Mucosa of rectum (tissue), 2 donors: ENCODE results near the gene SAMSN1.
A peak's percentile ranks its signal among the peaks of the same experiment; 100 is the strongest.

ENCODE experiments used
- H3K27ac ChIP-seq, 2 donors: one replicate each; pipeline ENCODE4 v1.7.0; 2013; ENCODE audit warnings: inconsistent platforms in 2 of 2, low read depth in 2 of 2, low read length in 2 of 2
- H3K27me3 ChIP-seq, 2 donors: one replicate each; pipeline ENCODE4 v1.7.0; 2013; ENCODE audit warnings: low read length in 2 of 2; ENCODE audit not compliant: control insufficient read depth in 2 of 2, insufficient read depth in 2 of 2
- H3K36me3 ChIP-seq, 2 donors: one replicate each; pipeline ENCODE4 v1.7.0; 2013; ENCODE audit warnings: low read length in 2 of 2; ENCODE audit not compliant: control insufficient read depth in 2 of 2, insufficient read depth in 2 of 2
- H3K4me1 ChIP-seq, 2 donors: one replicate each; pipeline ENCODE4 v1.7.0; 2013; ENCODE audit warnings: low read length in 2 of 2, mild to moderate bottlenecking in 1 of 2; ENCODE audit not compliant: control insufficient read depth in 2 of 2, insufficient read depth in 2 of 2
- H3K4me3 ChIP-seq, 2 donors: one replicate each; pipeline ENCODE4 v1.7.0; 2013; ENCODE audit warnings: low read length in 2 of 2
- H3K9ac ChIP-seq, 2 donors: one replicate each; pipeline ENCODE4 v1.7.0; 2013; ENCODE audit warnings: low read length in 2 of 2, low read depth in 1 of 2, mild to moderate bottlenecking in 1 of 2
- H3K9me3 ChIP-seq, 2 donors: one replicate each; pipeline ENCODE4 v1.7.0; 2013; ENCODE audit warnings: low read length in 2 of 2; ENCODE audit not compliant: control insufficient read depth in 2 of 2
- donor health status: healthy.
- donor health status: Normal muscosa, but diverticular disease.

SAMSN1 gene

GRCh38 chr21:14545906-14546480 lies at the start of gene SAMSN1:
Gene SAMSN1, minus strand, starts transcription at chr21:14546315. Its CDS starts 54 bp downstream, at chr21:14546261.
- H3K4me3 ChIP-seq = peak within 1 kb of the TSS; percentile 50 to 65
- no peaks in the 10 kb centered on the region for H3K4me1 ChIP-seq
- H3K36me3 ChIP-seq = no peaks in the 10 kb centered on the region
- H3K9ac ChIP-seq = peak within 1 kb of the TSS; percentile 18 to 37
- H3K9me3 ChIP-seq = no peaks in the 10 kb centered on the region
- H3K27ac ChIP-seq = peak within 1 kb of the TSS; percentile 46 to 64
- H3K27me3 ChIP-seq = no peaks in the 10 kb centered on the region

- H3K4me3 ChIP-seq = no peak overlapping the region
- H3K36me3 ChIP-seq = no peaks in the 10 kb centered on the region
- no peaks in the 10 kb centered on the region for H3K27me3 ChIP-seq
- no peak overlapping the region for H3K27ac ChIP-seq
- no peaks in the 10 kb centered on the region for H3K9me3 ChIP-seq
- no peak overlapping the region for H3K9ac ChIP-seq
- H3K4me1 ChIP-seq = no peaks in the 10 kb centered on the region
Observed at GRCh38 chr21:14595449-14595848, 49.3 kb upstream of the SAMSN1 start.

- Histone ChIP-seq H3K4me1 (no peaks in the 10 kb centered on the region), H3K27ac (no peak overlapping the region)
Observed at GRCh38 chr21:14594967-14595366, 48.9 kb upstream of the SAMSN1 start.

GRCh38 chr21:14593230-14593629 lies 47.1 kb upstream of the SAMSN1 start:
- H3K36me3 ChIP-seq = no peaks in the 10 kb centered on the region
- H3K9ac ChIP-seq = no peak overlapping the region
- H3K27me3 ChIP-seq = no peaks in the 10 kb centered on the region
- no peak overlapping the region for H3K4me3 ChIP-seq
- H3K4me1 ChIP-seq = no peaks in the 10 kb centered on the region
- H3K27ac ChIP-seq = no peak overlapping the region
- no peaks in the 10 kb centered on the region for H3K9me3 ChIP-seq

More at GRCh38 chr21:14594967-14595366, 48.9 kb upstream of the SAMSN1 start:
- Histone ChIP-seq H3K36me3 (no peaks in the 10 kb centered on the region), H3K4me3 (no peak overlapping the region), H3K9me3 (no peaks in the 10 kb centered on the region), H3K27me3 (no peaks in the 10 kb centered on the region), H3K9ac (no peak overlapping the region)

- peak overlapping the region in 1 of 2 donors; percentile 33 for H3K27ac ChIP-seq
- H3K36me3 ChIP-seq = no peaks in the 10 kb centered on the region
- H3K9ac ChIP-seq = no peak overlapping the region
- H3K4me1 ChIP-seq = no peaks in the 10 kb centered on the region
- no peaks in the 10 kb centered on the region for H3K9me3 ChIP-seq
- H3K27me3 ChIP-seq = no peaks in the 10 kb centered on the region
- H3K4me3 ChIP-seq = no peak overlapping the region
Observed at GRCh38 chr21:14592296-14593000, 46.3 kb upstream of the SAMSN1 start.

GRCh38 chr21:14591882-14592281 lies 45.8 kb upstream of the SAMSN1 start:
- no peaks in the 10 kb centered on the region for H3K4me1 ChIP-seq
- peak overlapping the region in 1 of 2 donors; percentile 3 for H3K4me3 ChIP-seq
- H3K9ac ChIP-seq = no peak overlapping the region
- peak overlapping the region in 1 of 2 donors; percentile 56 for H3K27ac ChIP-seq
- H3K9me3 ChIP-seq = no peaks in the 10 kb centered on the region
- no peaks in the 10 kb centered on the region for H3K36me3 ChIP-seq
- no peaks in the 10 kb centered on the region for H3K27me3 ChIP-seq

GRCh38 chr21:14591377-14591776 lies 45.3 kb upstream of the SAMSN1 start:
- Histone ChIP-seq H3K4me1 (no peaks in the 10 kb centered on the region), H3K9me3 (no peaks in the 10 kb centered on the region), H3K9ac (no peak overlapping the region), H3K36me3 (no peaks in the 10 kb centered on the region), H3K4me3 (no peak overlapping the region), H3K27me3 (no peaks in the 10 kb centered on the region), H3K27ac (peak overlapping the region in 1 of 2 donors; percentile 56)

- Histone ChIP-seq H3K27me3 (no peaks in the 10 kb centered on the region), H3K4me1 (no peaks in the 10 kb centered on the region), H3K9me3 (no peaks in the 10 kb centered on the region), H3K36me3 (no peaks in the 10 kb centered on the region), H3K9ac (no peak overlapping the region), H3K4me3 (no peak overlapping the region), H3K27ac (no peak overlapping the region)
Observed at GRCh38 chr21:14589855-14590563, 43.9 kb upstream of the SAMSN1 start.

GRCh38 chr21:14587266-14587665 lies 41.2 kb upstream of the SAMSN1 start:
- Histone ChIP-seq H3K36me3 (no peaks in the 10 kb centered on the region), H3K9me3 (no peaks in the 10 kb centered on the region), H3K9ac (no peak overlapping the region), H3K27me3 (no peaks in the 10 kb centered on the region), H3K4me3 (no peak overlapping the region), H3K4me1 (no peaks in the 10 kb centered on the region), H3K27ac (no peak overlapping the region)

- Histone ChIP-seq H3K27ac (no peak overlapping the region), H3K27me3 (no peaks in the 10 kb centered on the region), H3K36me3 (no peaks in the 10 kb centered on the region), H3K4me3 (no peak overlapping the region), H3K9me3 (no peaks in the 10 kb centered on the region), H3K4me1 (no peaks in the 10 kb centered on the region), H3K9ac (no peak overlapping the region)
Observed at GRCh38 chr21:14585122-14585521, 39.0 kb upstream of the SAMSN1 start.
